ENCODE data around the gene LYL1. TPM values are rescaled to one million over a fixed set of nuclear protein-coding genes. Genes with fewer than 3 reads are reported as not detected.

LYL1 gene
- total RNA-seq, 4 donors from 2014 or later: 21.1 to 43.5 (median 25.8) TPM

DNA sequence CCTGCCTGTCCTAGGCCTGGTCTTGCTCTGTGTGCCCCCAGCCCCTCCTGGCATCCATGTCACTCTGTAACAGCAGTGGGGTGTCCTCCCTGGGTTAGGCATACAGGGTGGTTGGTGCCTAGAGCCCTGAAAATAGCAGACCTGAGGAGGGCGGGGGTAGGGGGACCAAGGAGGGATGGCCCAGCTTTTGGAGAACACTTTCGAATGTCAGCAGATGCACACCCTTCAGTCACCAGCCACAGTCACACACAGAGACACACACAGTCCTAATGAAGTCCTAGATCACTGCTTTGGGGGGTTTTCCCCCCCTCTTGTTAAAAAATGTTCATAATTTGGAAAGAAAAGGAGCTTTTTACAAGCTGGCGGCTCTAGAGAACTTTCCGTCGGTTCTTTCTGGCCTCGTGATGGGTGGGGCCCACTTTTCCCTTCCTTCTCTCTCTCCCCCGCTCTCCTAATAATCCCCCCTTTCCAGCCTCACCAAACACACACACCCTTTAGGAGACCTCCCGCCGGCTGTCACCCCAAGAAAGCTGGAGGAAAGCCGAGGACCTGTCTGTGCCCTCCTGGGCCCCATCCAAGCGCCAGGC, 47.9 kb downstream of the LYL1 start:
- TF ChIP-seq POLR2A (IDR thresholded peaks at IDR 0.05) (no peak), CTCF (IDR thresholded peaks at IDR 0.05) (no peak)
- H3K27ac ChIP-seq: peak overlapping the region; percentile 93 to 100 (median 96)
- H3K27me3 ChIP-seq: no peaks in the 10 kb centered on the region
- no peaks in the 10 kb centered on the region for H3K36me3 ChIP-seq
- 8 to 16% methylated on average over 11 of the region's 11 CpGs for WGBS, 2 donors
- H3K4me1 ChIP-seq: peaks cover 26 to 100% (median 91%) of the 10 kb centered on the region in 4 donors
- H3K9me3 ChIP-seq: no peaks in the 10 kb centered on the region
- peak; percentile 52 to 69 for DNase-seq (ENCODE audit: low spot score in 2 of 2)
- H3K4me3 ChIP-seq: peak overlapping the region in 1 of 4 donors; percentile 34

DNA sequence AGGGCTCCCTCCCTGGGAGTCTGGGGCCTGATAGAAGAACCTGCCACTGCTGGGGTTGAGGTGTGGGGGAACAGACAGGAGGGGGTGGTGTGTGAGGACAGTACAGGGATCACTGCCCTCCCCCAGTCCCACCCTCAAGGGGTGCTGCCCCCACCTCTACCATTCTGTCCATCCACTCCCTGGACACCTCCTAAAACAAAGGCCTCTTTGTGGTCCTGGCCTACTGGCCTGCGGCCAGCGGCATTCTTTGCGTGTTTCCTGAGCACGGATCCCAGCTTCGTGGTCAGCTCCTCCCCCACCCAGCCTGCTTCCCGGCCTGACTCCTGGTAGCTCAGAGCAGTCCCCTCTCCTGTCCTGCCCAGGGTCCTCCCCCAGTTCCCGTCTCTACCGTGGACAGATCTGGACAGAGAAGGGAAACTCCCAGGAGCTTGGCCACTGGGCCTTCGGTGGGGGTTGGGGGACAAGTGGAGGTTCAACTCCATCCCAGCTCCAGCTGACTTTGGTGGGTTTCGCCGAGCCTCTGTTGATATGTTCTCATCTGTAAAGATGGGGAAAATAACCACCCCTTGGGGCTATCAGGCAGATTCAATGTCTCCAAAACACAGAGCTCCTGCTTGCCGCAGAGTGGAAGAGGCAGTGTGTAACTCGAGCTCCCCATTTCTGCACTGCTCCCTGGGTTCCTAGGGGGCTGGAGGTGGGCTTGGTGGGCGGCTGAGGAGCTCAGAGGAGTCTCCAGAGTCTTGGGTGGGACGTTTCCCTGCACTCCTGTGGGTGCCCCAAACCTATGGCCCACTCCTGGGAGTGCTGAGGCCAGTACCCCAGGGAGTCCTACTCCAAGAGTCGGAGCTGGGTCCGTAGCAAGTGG, 48.7 kb downstream of the LYL1 start:
- TF ChIP-seq POLR2A (IDR thresholded peaks at IDR 0.05): peak in 1 of 2 donors; percentile 13
- no peak for TF ChIP-seq CTCF (IDR thresholded peaks at IDR 0.05)
- peak in 1 of 2 donors; percentile 48 for TF ChIP-seq EP300 (IDR thresholded peaks at IDR 0.05)
- Histone ChIP-seq H3K9me3 (no peaks in the 10 kb centered on the region), H3K27me3 (no peaks in the 10 kb centered on the region), H3K4me1 (peaks cover 26 to 97% (median 86%) of the 10 kb centered on the region in 4 donors), H3K36me3 (no peaks in the 10 kb centered on the region), H3K27ac (peak overlapping the region; percentile 93 to 100 (median 96)), H3K4me3 (peak overlapping the region in 1 of 4 donors; percentile 13)
- WGBS, 2 donors: 15 to 28% methylated on average over 15 to 17 of the region's 17 CpGs
- peak; percentile 82 to 83 for DNase-seq (ENCODE audit: low spot score in 2 of 2)

- TF ChIP-seq POLR2A (IDR thresholded peaks at IDR 0.05) (no peak), EP300 (IDR thresholded peaks at IDR 0.05) (no peak), CTCF (IDR thresholded peaks at IDR 0.05) (no peak)
- H3K27me3 ChIP-seq: no peaks in the 10 kb centered on the region
- WGBS, 2 donors: 20 to 24% methylated on average over 3 of the region's 3 CpGs
- no peak overlapping the region for H3K4me3 ChIP-seq
- no peak for DNase-seq (ENCODE audit: low spot score in 2 of 2)
- H3K9me3 ChIP-seq: no peaks in the 10 kb centered on the region
- peak overlapping the region; percentile 93 to 100 (median 96) for H3K27ac ChIP-seq
- no peaks in the 10 kb centered on the region for H3K36me3 ChIP-seq
- H3K4me1 ChIP-seq: peaks cover 26 to 92% (median 78%) of the 10 kb centered on the region in 4 donors
These were observed 49.4 kb downstream of the LYL1 start for GRCh38 chr19:13053238-13053637.

DNA sequence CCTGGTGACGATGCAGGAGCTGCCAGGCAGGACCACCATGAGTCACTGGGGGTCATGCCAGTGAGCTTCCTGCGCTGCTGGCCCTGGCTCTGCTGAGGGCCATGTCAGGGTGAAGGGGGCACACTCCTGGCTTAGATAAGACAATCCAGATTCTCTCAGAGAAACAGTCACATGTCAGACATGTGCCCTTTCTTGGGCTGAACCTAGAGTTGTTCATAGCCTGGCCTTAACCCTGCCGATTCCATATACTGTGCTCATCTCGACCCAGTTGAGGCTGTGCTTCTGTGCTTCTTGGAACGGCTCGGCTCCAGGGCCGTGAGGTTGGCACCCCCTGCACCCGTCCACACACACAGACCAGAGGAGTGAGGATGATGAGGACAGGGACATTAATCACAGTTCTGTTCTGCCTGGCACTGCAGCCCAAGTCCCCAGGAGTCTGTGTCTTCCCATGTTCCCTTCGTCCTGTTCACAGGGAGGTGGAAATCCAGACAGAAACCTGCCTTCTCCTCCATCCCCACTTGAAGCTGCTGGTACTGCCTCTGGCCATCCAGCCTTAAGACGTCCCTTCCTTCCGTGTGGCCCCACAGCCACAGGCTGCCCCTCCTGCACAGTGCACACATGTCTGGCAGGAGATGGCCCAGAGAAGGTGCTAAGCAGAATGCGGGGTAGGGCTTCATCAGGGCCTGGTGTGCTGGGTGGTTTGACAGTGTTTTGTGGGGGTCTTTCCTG, 50.0 kb downstream of the LYL1 start:
- Histone ChIP-seq H3K4me1 (peaks cover 26 to 85% (median 72%) of the 10 kb centered on the region in 4 donors), H3K27me3 (no peaks in the 10 kb centered on the region), H3K9me3 (no peaks in the 10 kb centered on the region), H3K4me3 (no peak overlapping the region), H3K27ac (peak overlapping the region; percentile 93 to 100 (median 96)), H3K36me3 (no peaks in the 10 kb centered on the region)
- DNase-seq (ENCODE audit: low spot score in 2 of 2): no peak
- WGBS, 2 donors: 37 to 43% methylated on average over 12 of the region's 12 CpGs
- TF ChIP-seq CTCF (IDR thresholded peaks at IDR 0.05) (no peak), EP300 (IDR thresholded peaks at IDR 0.05) (no peak), POLR2A (IDR thresholded peaks at IDR 0.05) (no peak)
